ENCODE data around the gene SIPA1.
"Not testable (repeated sequence)": the region's sequence is repeated elsewhere in the genome, so short reads cannot be mapped to it uniquely, and the experiment has no call there.

SIPA1 gene

DNA sequence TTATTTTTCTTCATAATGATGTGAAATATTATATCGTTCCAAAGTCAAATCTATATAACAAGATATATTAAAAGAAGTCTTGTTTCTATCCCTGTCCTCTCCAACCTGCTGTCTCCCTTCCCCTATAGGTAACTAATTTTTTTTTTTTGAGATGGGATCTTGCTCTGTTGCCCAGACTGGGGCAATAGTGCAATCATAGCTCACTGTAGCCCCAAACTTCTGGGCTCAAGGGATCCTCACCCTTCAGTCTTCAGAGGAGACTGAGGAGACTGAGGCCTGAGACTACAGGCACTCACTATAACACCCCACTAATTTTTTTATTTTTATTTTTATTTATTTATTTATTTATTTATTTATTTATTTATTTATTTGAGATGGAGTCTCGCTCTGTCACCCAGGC lies 35.1 kb downstream of the SIPA1 start:
- Mint-ChIP-seq H3K9me3 (ENCODE audit: low read depth) (no peaks in the 10 kb centered on the region), H3K4me1 (ENCODE audit: low read depth) (peaks cover 2% of the 10 kb centered on the region), H3K4me3 (no peak overlapping the region), H3K27me3 (no peaks in the 10 kb centered on the region), H3K27ac (no peak overlapping the region), H3K36me3 (no peaks in the 10 kb centered on the region)

DNA sequence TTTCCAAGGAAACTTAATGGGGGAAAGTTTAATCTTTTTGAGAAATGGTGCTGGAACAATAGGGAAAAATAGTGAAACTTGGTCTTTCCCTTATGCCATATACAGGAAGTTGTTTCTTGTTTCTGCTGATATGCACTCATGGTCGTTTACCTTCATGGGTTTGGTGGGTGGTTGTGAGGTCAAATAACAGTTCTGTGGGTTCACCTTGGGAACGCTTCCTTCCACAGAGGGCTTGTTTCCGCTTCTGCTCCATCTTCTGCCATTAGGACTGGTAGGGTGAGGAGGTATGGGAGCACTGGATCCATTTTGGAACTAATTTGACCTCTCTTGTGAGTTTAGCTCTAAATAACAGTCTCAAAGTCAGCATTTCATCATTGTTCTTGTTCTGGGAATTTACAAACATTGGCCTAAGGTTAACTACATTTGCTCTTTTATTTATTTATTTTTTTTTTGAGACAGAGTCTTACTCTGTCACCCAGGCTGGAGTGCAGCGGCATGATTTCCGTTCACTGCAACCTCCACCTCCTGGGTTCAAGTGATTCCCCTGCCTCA lies 42.4 kb downstream of the SIPA1 start:
- H3K9me3 Mint-ChIP-seq (ENCODE audit: low read depth): no peaks in the 10 kb centered on the region
- H3K27me3 Mint-ChIP-seq: no peaks in the 10 kb centered on the region
- no peaks in the 10 kb centered on the region for H3K36me3 Mint-ChIP-seq
- no peak overlapping the region for H3K27ac Mint-ChIP-seq
- H3K4me3 Mint-ChIP-seq: no peak overlapping the region
- no peaks in the 10 kb centered on the region for H3K4me1 Mint-ChIP-seq (ENCODE audit: low read depth)

GRCh38 chr11:65683480-65683879 lies 45.6 kb downstream of the SIPA1 start:
- H3K27me3 Mint-ChIP-seq; H3K4me3 Mint-ChIP-seq; H3K27ac Mint-ChIP-seq; H3K36me3 Mint-ChIP-seq; H3K4me1 Mint-ChIP-seq (ENCODE audit: low read depth); H3K9me3 Mint-ChIP-seq (ENCODE audit: low read depth): not testable (repeated sequence)

DNA sequence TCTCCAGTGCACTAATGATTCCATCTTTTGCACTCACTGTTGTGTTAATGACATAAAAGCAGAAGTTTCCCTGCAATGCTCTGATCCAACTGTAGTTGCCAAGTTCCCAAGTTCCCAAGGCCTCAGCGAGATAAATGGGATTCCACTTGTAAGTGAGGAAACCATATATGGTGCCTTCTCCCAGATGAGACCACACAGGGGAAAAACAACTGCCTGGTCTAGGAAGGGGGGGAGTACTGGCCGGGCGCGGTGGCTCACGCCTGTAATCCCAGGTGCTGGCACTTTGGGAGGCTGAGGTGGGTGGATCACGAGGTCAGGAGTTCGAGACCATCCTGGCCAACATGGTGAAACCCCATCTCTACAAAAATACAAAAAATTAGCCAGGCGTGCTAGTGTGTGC lies 48.1 kb downstream of the SIPA1 start:
- Mint-ChIP-seq H3K27me3 (no peaks in the 10 kb centered on the region), H3K4me1 (ENCODE audit: low read depth) (no peaks in the 10 kb centered on the region), H3K9me3 (ENCODE audit: low read depth) (no peaks in the 10 kb centered on the region), H3K36me3 (no peaks in the 10 kb centered on the region), H3K27ac (no peak overlapping the region), H3K4me3 (no peak overlapping the region)

DNA sequence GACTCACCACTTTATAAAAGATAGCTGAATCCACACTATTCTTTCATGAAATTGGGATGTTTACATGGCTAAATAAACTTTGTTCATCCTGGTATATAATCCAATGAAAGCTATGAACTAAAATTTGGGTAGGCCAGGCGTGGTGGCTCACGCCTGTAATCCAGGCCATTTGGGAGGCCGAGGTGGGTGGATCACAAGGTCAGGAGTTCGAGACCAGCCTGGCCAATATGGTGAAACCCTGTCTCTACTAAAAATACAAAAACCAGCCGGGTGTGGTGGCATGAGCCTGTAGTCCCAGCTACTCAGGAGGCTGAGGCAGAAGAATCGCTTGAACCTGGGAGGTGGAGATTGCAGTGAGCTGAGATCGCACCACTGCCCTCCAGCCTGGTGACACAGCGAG lies 53.9 kb downstream of the SIPA1 start:
- H3K27me3 Mint-ChIP-seq; H3K4me1 Mint-ChIP-seq (ENCODE audit: low read depth); H3K9me3 Mint-ChIP-seq (ENCODE audit: low read depth); H3K27ac Mint-ChIP-seq; H3K4me3 Mint-ChIP-seq; H3K36me3 Mint-ChIP-seq: not testable (repeated sequence)

GRCh38 chr11:65692367-65692766 lies 54.5 kb downstream of the SIPA1 start:
- Mint-ChIP-seq H3K27ac (no peak overlapping the region), H3K9me3 (ENCODE audit: low read depth) (no peaks in the 10 kb centered on the region), H3K36me3 (no peaks in the 10 kb centered on the region), H3K4me3 (no peak overlapping the region), H3K4me1 (ENCODE audit: low read depth) (no peaks in the 10 kb centered on the region), H3K27me3 (no peaks in the 10 kb centered on the region)

DNA sequence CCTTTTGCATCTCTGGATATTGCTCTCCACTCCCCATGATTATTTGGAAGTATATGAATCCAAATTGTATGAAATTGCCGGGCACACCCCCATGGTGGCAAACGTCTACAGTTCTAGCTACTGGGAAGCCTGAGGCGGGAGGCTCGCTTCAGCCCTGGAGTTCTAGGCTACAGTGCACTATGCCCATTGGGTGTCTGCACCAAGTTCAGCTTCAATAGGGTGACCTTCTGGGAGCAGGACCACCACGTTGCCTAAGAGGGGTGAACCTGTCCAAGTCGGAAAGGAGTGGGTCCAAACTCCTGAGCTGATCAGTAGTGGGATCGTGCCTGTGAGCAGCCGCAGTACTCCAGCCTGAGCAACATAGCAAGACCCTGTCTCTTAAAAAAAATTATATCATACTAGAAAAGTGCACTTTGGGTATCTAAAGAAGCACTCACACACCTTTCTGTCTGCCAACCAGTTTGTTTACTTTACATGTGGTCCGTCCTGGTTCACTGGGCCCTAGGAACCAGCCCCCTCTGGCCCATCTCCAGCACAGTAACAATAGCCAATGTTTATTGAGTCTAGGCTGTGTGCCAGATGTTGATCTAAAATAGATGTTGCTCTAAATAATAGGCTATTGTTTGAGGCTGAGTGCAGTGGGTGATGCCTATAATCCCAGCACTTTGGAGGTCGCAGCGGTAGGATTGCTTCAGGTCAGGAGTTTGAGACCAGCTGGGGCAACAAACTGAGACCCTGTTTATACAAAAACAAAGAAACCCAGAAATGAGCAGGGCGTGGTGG lies 57.7 kb downstream of the SIPA1 start:
- Mint-ChIP-seq H3K36me3 (no peaks in the 10 kb centered on the region), H3K27me3 (no peaks in the 10 kb centered on the region), H3K4me1 (ENCODE audit: low read depth) (no peaks in the 10 kb centered on the region), H3K9me3 (ENCODE audit: low read depth) (no peaks in the 10 kb centered on the region), H3K27ac (no peak overlapping the region), H3K4me3 (no peak overlapping the region)

GRCh38 chr11:65696802-65697552 lies 59.1 kb downstream of the SIPA1 start:
- H3K9me3 Mint-ChIP-seq (ENCODE audit: low read depth): no peaks in the 10 kb centered on the region
- no peak overlapping the region for H3K4me3 Mint-ChIP-seq
- no peaks in the 10 kb centered on the region for H3K27me3 Mint-ChIP-seq
- no peak overlapping the region for H3K27ac Mint-ChIP-seq
- no peaks in the 10 kb centered on the region for H3K4me1 Mint-ChIP-seq (ENCODE audit: low read depth)
- no peaks in the 10 kb centered on the region for H3K36me3 Mint-ChIP-seq

- H3K36me3 Mint-ChIP-seq: no peaks in the 10 kb centered on the region
- no peak overlapping the region for H3K27ac Mint-ChIP-seq
- H3K27me3 Mint-ChIP-seq: no peaks in the 10 kb centered on the region
- H3K4me1 Mint-ChIP-seq (ENCODE audit: low read depth): no peaks in the 10 kb centered on the region
- H3K4me3 Mint-ChIP-seq: no peak overlapping the region
- H3K9me3 Mint-ChIP-seq (ENCODE audit: low read depth): no peaks in the 10 kb centered on the region
These were observed 60.3 kb downstream of the SIPA1 start for GRCh38 chr11:65698205-65698604.

DNA sequence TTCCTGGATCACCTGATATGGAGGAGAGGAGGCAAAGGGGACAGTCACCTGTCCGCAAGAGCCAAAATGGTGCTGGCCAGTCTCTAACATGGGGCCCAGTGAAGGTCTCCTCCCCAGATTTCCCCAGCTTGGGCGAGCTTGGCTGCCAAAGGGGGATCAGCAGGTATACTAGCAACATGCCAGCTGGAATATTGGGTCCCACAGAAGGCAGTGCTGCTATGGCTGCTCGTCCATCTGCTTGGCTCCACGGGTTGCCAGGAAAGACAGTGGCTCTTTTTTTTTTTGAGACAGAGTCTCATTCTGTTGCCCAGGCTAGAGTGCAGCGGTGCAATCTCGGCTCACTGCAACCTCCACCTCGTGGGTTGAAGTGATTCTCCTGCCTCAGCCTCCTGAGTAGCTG lies 61.4 kb downstream of the SIPA1 start:
- H3K9me3 Mint-ChIP-seq (ENCODE audit: low read depth): no peaks in the 10 kb centered on the region
- H3K27me3 Mint-ChIP-seq: no peaks in the 10 kb centered on the region

GRCh38 chr11:65700399-65700798 lies 62.5 kb downstream of the SIPA1 start:
- H3K36me3 Mint-ChIP-seq: no peaks in the 10 kb centered on the region
- no peak overlapping the region for H3K4me3 Mint-ChIP-seq
- H3K4me1 Mint-ChIP-seq (ENCODE audit: low read depth): no peaks in the 10 kb centered on the region
- H3K27ac Mint-ChIP-seq: no peak overlapping the region
- H3K27me3 Mint-ChIP-seq: no peaks in the 10 kb centered on the region
- no peaks in the 10 kb centered on the region for H3K9me3 Mint-ChIP-seq (ENCODE audit: low read depth)

More for the DNA sequence above, 61.4 kb downstream of the SIPA1 start:
- no peak overlapping the region for H3K27ac Mint-ChIP-seq
- no peak overlapping the region for H3K4me3 Mint-ChIP-seq
- H3K4me1 Mint-ChIP-seq (ENCODE audit: low read depth): no peaks in the 10 kb centered on the region
- H3K36me3 Mint-ChIP-seq: no peaks in the 10 kb centered on the region

Measured in activated naive CD8-positive, alpha-beta T cell (primary cell).